ENCODE measurements around the gene APMAP.

The APMAP gene

DNA sequence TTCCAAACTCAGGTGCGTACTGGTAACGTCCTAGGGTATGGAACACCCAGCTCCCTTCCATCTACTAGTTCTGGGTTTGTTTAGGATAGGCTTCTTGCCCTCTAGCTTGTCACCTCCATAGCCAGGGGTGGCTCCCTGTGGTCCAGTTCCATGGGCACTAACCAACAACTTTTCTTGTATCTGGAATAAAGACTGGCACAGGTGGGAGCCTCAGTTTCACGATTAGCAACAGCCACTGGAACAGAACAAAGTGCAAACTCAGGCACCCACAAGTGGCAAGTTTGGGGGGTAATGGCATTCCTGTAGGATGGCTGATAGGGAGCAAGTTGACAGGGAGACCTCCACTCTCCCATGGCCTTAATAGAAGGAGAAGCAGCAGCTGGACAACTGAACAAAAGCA, 5.6 kb upstream of the APMAP start (continued):
- TF ChIP-seq PRDM1 (tag by site-specific recombination; IDR thresholded peaks at IDR 0.05) (no peak), ZNF548 (tag by site-specific recombination; IDR thresholded peaks at IDR 0.05) (no peak), ZNF423 (tag by site-specific recombination; IDR thresholded peaks at IDR 0.05) (no peak)
- TF ChIP-seq, protein P1, sequence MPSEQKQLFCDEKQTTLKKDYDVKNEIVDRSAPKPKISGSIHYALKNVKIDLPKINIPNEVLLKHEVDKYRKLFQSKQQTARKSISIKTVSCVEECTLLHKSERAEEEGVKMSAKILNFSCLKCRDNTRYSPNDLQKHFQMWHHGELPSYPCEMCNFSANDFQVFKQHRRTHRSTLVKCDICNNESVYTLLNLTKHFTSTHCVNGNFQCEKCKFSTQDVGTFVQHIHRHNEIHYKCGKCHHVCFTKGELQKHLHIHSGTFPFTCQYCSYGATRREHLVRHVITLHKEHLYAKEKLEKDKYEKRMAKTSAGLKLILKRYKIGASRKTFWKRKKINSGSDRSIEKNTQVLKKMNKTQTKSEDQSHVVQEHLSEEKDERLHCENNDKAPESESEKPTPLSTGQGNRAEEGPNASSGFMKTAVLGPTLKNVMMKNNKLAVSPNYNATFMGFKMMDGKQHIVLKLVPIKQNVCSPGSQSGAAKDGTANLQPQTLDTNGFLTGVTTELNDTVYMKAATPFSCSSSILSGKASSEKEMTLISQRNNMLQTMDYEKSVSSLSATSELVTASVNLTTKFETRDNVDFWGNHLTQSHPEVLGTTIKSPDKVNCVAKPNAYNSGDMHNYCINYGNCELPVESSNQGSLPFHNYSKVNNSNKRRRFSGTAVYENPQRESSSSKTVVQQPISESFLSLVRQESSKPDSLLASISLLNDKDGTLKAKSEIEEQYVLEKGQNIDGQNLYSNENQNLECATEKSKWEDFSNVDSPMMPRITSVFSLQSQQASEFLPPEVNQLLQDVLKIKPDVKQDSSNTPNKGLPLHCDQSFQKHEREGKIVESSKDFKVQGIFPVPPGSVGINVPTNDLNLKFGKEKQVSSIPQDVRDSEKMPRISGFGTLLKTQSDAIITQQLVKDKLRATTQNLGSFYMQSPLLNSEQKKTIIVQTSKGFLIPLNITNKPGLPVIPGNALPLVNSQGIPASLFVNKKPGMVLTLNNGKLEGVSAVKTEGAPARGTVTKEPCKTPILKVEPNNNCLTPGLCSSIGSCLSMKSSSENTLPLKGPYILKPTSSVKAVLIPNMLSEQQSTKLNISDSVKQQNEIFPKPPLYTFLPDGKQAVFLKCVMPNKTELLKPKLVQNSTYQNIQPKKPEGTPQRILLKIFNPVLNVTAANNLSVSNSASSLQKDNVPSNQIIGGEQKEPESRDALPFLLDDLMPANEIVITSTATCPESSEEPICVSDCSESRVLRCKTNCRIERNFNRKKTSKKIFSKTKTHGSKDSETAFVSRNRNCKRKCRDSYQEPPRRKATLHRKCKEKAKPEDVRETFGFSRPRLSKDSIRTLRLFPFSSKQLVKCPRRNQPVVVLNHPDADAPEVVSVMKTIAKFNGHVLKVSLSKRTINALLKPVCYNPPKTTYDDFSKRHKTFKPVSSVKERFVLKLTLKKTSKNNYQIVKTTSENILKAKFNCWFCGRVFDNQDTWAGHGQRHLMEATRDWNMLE (tag by site-specific recombination; conservative IDR thresholded peaks at IDR 0.05; ENCODE audit: low read depth) = no peak

DNA sequence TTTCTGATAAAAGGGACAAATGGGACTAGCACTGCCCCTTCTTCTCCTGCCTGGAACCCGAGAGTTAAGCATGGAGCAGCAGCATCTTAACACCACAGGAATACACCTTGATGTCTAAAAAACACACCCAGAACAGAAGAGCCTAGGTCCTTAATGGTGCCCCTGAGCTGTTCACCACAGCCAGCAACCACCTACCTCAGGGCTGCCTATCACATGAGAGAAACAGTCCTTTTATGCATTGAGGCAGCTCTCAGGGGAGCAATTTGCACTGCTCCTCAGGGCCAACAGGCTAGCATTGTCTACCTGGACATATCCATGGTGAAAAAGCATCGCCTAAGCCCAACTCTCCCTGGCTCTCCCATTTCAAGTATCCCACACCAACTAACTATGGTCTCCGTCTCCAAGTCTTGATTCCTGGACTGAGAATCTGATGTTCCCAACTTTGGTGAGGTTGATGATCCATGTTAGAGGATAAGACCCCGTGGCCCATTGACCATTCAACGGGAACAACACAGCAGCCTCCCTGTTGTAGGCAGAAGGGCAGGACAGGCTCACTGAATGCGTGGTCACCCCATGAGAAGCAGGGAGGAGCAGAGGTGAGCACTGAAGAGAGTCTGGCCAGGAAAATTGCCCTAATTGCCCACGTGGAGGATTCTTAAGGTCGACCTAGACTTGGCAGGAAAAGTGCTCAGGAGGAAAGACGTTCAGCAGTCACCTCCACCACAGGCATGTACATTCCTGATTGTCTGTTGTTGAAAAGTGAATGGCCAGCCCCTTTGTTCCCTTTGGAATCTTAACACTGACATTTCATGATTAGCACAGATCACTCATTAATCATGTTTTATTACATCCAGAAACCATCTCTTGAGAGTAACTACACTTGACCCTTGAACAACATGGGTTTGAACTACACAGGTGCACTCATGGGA, 4.2 kb upstream of the APMAP start:
- Histone ChIP-seq H3K4me1 (ENCODE audit: control insufficient read depth, insufficient read depth, low read length) (no peaks in the 10 kb centered on the region), H3K36me3 (ENCODE audit: control insufficient read depth in 2 of 2, insufficient read depth in 1 of 2, low read length in 2 of 2) (no peaks in the 10 kb centered on the region), H3K9me3 (ENCODE audit: control insufficient read depth, insufficient read depth, low read depth, low read length) (no peaks in the 10 kb centered on the region), H3K4me3 (ENCODE audit: low read depth, low read length) (no peak overlapping the region), H3K27ac (ENCODE audit: extremely low read depth, low read depth, low read length) (no peak overlapping the region)
- POLR2A ChIA-PET = no interaction called here
- TF ChIP-seq ZNF677 (tag by site-specific recombination; IDR thresholded peaks at IDR 0.05) (no peak), ZNF302 (tag by site-specific recombination; IDR thresholded peaks at IDR 0.05; ENCODE audit: low read depth) (no peak), ZNF114 (tag by site-specific recombination; IDR thresholded peaks at IDR 0.05) (no peak), KLF16 (tag by site-specific recombination; IDR thresholded peaks at IDR 0.05) (no peak), ZNF112 (tag by site-specific recombination; IDR thresholded peaks at IDR 0.05) (no peak), ZNF211 (tag by site-specific recombination; IDR thresholded peaks at IDR 0.05; ENCODE audit: low read depth) (no peak), ZNF416 (tag by site-specific recombination; IDR thresholded peaks at IDR 0.05) (no peak), ZNF138 (tag by site-specific recombination; IDR thresholded peaks at IDR 0.05; ENCODE audit: borderline replicate concordance) (no peak), ZNF791 (tag by site-specific recombination; IDR thresholded peaks at IDR 0.05) (no peak), YY1 (tag by site-specific recombination; IDR thresholded peaks at IDR 0.05) (no peak), ZNF426 (tag by site-specific recombination; IDR thresholded peaks at IDR 0.05) (no peak), ZBTB7A (tag by site-specific recombination; IDR thresholded peaks at IDR 0.05; ENCODE audit: low read depth) (no peak), ZNF404 (tag by site-specific recombination; IDR thresholded peaks at IDR 0.05) (no peak), ZXDB (tag by site-specific recombination; IDR thresholded peaks at IDR 0.05) (no peak), KLF1 (tag by site-specific recombination; IDR thresholded peaks at IDR 0.05) (no peak)
- TF ChIP-seq, protein P2, sequence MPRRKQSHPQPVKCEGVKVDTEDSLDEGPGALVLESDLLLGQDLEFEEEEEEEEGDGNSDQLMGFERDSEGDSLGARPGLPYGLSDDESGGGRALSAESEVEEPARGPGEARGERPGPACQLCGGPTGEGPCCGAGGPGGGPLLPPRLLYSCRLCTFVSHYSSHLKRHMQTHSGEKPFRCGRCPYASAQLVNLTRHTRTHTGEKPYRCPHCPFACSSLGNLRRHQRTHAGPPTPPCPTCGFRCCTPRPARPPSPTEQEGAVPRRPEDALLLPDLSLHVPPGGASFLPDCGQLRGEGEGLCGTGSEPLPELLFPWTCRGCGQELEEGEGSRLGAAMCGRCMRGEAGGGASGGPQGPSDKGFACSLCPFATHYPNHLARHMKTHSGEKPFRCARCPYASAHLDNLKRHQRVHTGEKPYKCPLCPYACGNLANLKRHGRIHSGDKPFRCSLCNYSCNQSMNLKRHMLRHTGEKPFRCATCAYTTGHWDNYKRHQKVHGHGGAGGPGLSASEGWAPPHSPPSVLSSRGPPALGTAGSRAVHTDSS (tag by site-specific recombination; IDR thresholded peaks at IDR 0.05) = no peak
- TF ChIP-seq, protein P3, sequence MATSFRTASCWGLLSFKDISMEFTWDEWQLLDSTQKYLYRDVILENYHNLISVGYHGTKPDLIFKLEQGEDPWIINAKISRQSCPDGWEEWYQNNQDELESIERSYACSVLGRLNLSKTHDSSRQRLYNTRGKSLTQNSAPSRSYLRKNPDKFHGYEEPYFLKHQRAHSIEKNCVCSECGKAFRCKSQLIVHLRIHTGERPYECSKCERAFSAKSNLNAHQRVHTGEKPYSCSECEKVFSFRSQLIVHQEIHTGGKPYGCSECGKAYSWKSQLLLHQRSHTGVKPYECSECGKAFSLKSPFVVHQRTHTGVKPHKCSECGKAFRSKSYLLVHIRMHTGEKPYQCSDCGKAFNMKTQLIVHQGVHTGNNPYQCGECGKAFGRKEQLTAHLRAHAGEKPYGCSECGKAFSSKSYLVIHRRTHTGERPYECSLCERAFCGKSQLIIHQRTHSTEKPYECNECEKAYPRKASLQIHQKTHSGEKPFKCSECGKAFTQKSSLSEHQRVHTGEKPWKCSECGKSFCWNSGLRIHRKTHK (tag by site-specific recombination; IDR thresholded peaks at IDR 0.05) = no peak
- TF ChIP-seq, protein P4, sequence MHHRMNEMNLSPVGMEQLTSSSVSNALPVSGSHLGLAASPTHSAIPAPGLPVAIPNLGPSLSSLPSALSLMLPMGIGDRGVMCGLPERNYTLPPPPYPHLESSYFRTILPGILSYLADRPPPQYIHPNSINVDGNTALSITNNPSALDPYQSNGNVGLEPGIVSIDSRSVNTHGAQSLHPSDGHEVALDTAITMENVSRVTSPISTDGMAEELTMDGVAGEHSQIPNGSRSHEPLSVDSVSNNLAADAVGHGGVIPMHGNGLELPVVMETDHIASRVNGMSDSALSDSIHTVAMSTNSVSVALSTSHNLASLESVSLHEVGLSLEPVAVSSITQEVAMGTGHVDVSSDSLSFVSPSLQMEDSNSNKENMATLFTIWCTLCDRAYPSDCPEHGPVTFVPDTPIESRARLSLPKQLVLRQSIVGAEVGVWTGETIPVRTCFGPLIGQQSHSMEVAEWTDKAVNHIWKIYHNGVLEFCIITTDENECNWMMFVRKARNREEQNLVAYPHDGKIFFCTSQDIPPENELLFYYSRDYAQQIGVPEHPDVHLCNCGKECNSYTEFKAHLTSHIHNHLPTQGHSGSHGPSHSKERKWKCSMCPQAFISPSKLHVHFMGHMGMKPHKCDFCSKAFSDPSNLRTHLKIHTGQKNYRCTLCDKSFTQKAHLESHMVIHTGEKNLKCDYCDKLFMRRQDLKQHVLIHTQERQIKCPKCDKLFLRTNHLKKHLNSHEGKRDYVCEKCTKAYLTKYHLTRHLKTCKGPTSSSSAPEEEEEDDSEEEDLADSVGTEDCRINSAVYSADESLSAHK (tag by site-specific recombination; IDR thresholded peaks at IDR 0.05) = no peak
- CTCF ChIA-PET = interaction anchor here (0.7 to 4.3 kb wide), 4 partner anchors 67 to 1118 kb away, joined by 3 to 70 read pairs (median 14); no protein-coding TSS in a partner anchor

Measured in HEK293 (cell line).